OCI-LY3 (cell line): ENCODE data around the gene CEP112.

ENCODE experiments used
- EZH2phosphoT487 ChIP-seq: fragments of 200-600 bp; shearing (Covaris generic); IDR thresholded peaks from 2 replicates; pipeline ENCODE4 v1.6.1; 2018; ENCODE audit warnings: antibody characterized with exemption, mixed run types, low read depth
- TF ChIP-seq, protein P1 (sequence below): fragments of 200-600, 300-600 bp; sonication (generic); IDR thresholded peaks from 2 replicates; pipeline ENCODE4 v1.5.1; 2014; ENCODE audit warnings: antibody characterized with exemption, low read length, low read depth

DNA sequence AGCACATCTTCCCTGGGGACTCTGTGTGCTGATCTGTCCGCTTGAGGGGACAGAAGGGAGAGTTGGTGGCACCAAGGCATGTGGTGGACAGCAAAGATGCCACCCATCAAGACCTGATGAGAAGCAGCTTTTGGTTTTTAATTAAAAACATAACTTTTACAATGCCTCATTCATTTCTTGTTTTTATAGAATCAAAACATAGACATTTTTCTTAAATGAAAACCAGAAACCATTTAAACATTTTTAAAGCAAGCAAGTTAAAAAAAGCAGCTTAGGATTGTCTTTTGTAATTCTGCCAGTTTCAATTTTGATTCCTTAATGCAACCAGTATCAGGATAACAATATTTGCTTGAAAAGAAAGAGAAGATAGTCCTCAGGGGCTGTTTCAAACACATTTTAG, 506.8 kb downstream of the CEP112 start:
- TF ChIP-seq, protein P1, sequence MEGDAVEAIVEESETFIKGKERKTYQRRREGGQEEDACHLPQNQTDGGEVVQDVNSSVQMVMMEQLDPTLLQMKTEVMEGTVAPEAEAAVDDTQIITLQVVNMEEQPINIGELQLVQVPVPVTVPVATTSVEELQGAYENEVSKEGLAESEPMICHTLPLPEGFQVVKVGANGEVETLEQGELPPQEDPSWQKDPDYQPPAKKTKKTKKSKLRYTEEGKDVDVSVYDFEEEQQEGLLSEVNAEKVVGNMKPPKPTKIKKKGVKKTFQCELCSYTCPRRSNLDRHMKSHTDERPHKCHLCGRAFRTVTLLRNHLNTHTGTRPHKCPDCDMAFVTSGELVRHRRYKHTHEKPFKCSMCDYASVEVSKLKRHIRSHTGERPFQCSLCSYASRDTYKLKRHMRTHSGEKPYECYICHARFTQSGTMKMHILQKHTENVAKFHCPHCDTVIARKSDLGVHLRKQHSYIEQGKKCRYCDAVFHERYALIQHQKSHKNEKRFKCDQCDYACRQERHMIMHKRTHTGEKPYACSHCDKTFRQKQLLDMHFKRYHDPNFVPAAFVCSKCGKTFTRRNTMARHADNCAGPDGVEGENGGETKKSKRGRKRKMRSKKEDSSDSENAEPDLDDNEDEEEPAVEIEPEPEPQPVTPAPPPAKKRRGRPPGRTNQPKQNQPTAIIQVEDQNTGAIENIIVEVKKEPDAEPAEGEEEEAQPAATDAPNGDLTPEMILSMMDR, result no peak
- no peak for TF ChIP-seq EZH2phosphoT487
